K562 (cell line): ENCODE results near the gene HMGXB3. TPM values are rescaled to one million over a fixed set of nuclear protein-coding genes. Genes with fewer than 3 reads are reported as not detected.

Source experiments
- ATAC-seq: fragments of 200-7000 bp; cut with Tn5 transposase; 3 replicates; pipeline ENCODE4 v1.9.1; 2020; ENCODE audit warnings: moderate library complexity
- BruUV-seq: library from RNA; stranded (reverse); fragments of 400-500 nt; replicated peaks from 2 replicates; lab custom pipeline; 2021; lab: Mats Ljungman, UMichigan
- CTCF ChIA-PET: fragments of 300-600 bp; formaldehyde crosslinking; extraction: SDS; loops from one replicate; lab custom pipeline; 2021; ENCODE audit warnings: low intra/inter-chr PET ratio; lab: Yijun Ruan, JAX
- POLR2A ChIA-PET: fragments of 300-600, 350-650 bp; sonication (Branson Sonifier 250); formaldehyde crosslinking; extraction: SDS; loops from one replicate; lab custom pipeline; 2021; ENCODE audit warnings: antibody characterized with exemption, inconsistent platforms; lab: Yijun Ruan, JAX
- DNase-seq, 4 experiments: peaks; one replicate each; pipeline versions ENCODE4 v3.0.0 to v3.0.0-alpha.2; 2011 to 2018; ENCODE audit warnings: low spot score in 3 of 4, mixed read lengths in 3 of 4; ENCODE audit errors: extremely low read depth in 1 of 4
- FAIRE-seq: peaks from 2 replicates; lab custom pipeline; 2011; peaks lifted over from hg19 to GRCh38; lab: Jason Lieb, UNC
- H2AFZ ChIP-seq: 2 replicates; pipeline ENCODE4 v1.6.0; 2011; ENCODE audit warnings: low read depth, low read length, control low read depth, inconsistent platforms
- H3K27ac ChIP-seq: fragments of 200-600 bp; 3 replicates; pipeline ENCODE4 v1.8.0; 2011; ENCODE audit warnings: low read depth, mild to moderate bottlenecking, control low read depth, inconsistent platforms, low read length, moderate library complexity, mixed read lengths; ENCODE audit errors: extremely low read depth
- H3K27me3 ChIP-seq, 2 experiments: fragments of 300-600 bp in 1 of 2; 2 replicates in 1 of 2; 3 replicates in 1 of 2; pipeline versions ENCODE4 v1.6.0 to v1.8.0; 2011; ENCODE audit warnings: inconsistent platforms in 2 of 2, low read length in 2 of 2, mild to moderate bottlenecking in 1 of 2, mixed read lengths in 1 of 2, moderate library complexity in 1 of 2; ENCODE audit not compliant: control insufficient read depth in 2 of 2, insufficient read depth in 2 of 2
- H3K36me3 ChIP-seq: fragments of 300-600 bp; 3 replicates; pipeline ENCODE4 v1.8.0; 2011; ENCODE audit warnings: mild to moderate bottlenecking, low read length, inconsistent platforms; ENCODE audit not compliant: control insufficient read depth, insufficient read depth
- H3K4me1 ChIP-seq, 2 experiments: fragments of 200-600 bp in 1 of 2; replicated peaks in 1 of 2; 2 replicates in 1 of 2; 3 replicates in 1 of 2; pipeline versions ENCODE4 v1.5.1 to v1.8.0; 2011; ENCODE audit warnings: inconsistent platforms in 2 of 2, low read length in 2 of 2, mild to moderate bottlenecking in 1 of 2, mixed read lengths in 1 of 2, moderate library complexity in 1 of 2; ENCODE audit not compliant: control insufficient read depth in 2 of 2, insufficient read depth in 2 of 2
- H3K4me2 ChIP-seq: 2 replicates; pipeline ENCODE4 v1.6.1; 2011; ENCODE audit warnings: low read length, control low read depth, inconsistent platforms, mixed read lengths; ENCODE audit not compliant: insufficient read depth
- H3K4me3 ChIP-seq: fragments of 200-600 bp; sonication (generic), shearing (Covaris generic); 2 replicates; pipeline ENCODE4 v1.5.1; 2016; ENCODE audit warnings: control low read depth, inconsistent platforms
- H3K79me2 ChIP-seq: fragments of 200-600 bp; 3 replicates; pipeline ENCODE4 v1.8.0; 2011; ENCODE audit warnings: low read length, inconsistent platforms; ENCODE audit not compliant: control insufficient read depth, insufficient read depth
- H3K9ac ChIP-seq, 2 experiments: 2 replicates each; pipeline versions ENCODE4 v1.6.0 to v1.6.1; 2011; ENCODE audit warnings: low read depth in 2 of 2, low read length in 2 of 2, control low read depth in 1 of 2, inconsistent platforms in 1 of 2, mild to moderate bottlenecking in 1 of 2, mixed read lengths in 1 of 2; ENCODE audit not compliant: insufficient read depth in 1 of 2
- H3K9me1 ChIP-seq: one replicate; pipeline ENCODE4 v1.6.0; 2011; ENCODE audit warnings: inconsistent platforms, mild to moderate bottlenecking, low read length, moderate library complexity; ENCODE audit not compliant: control insufficient read depth, insufficient read depth
- H3K9me3 ChIP-seq: replicated peaks from 2 replicates; pipeline ENCODE4 v1.5.1; 2011; ENCODE audit warnings: low read depth, low read length, inconsistent platforms; ENCODE audit not compliant: control insufficient read depth, insufficient read depth
- H4K20me1 ChIP-seq: replicated peaks from 2 replicates; pipeline ENCODE4 v1.6.1; 2011; ENCODE audit warnings: low read length, inconsistent platforms, mixed read lengths; ENCODE audit not compliant: control insufficient read depth, insufficient read depth
- SMARCA4 ChIP-seq: fragments of 450-650 bp; IDR thresholded peaks from 2 replicates; pipeline ENCODE4 v1.6.1; 2016
- SMARCA5 ChIP-seq: fragments of 450-650 bp; IDR thresholded peaks from 2 replicates; pipeline ENCODE4 v1.6.1; 2016
- ZNF354B ChIP-seq: fragments of 250-450 bp; sonication (Bioruptor Pico); IDR thresholded peaks from 2 replicates; pipeline ENCODE4 v1.4.0; 2020
- ZNF507 ChIP-seq: conservative IDR thresholded peaks from 2 replicates; pipeline ENCODE4 v1.6.1; 2017; ENCODE audit warnings: missing genetic modification characterization, missing compliant biosample characterization
- in situ Hi-C: fragments of 300-500 bp; cut with MboI; formaldehyde crosslinking; loops from 4 replicates; pipeline ENCODE4 v1.15.0; 2018; ENCODE audit warnings: inconsistent platforms, mixed read lengths
- intact Hi-C: fragments of 100-400 bp; cut with micrococcal nuclease; formaldehyde crosslinking; loops from 2 replicates; pipeline ENCODE4 v1.14.2; 2022
- polyA plus RNA-seq, 8 experiments: library from polyadenylated mRNA; depleted of rRNA in 4 of 8; stranded (reverse) in 5 of 8; unstranded in 3 of 8; fragments of >200 nt; fragmentation: Nextera tagmentation in 2 of 8; fragmentation: Illumina TruSeq in 1 of 8; extraction: Ambion mirVana in 2 of 8; extraction: Trizol in 1 of 8; gene quantifications; 2 replicates each; pipeline versions ENCODE4 v1.2.1 to v1.2.3, GENCODE V29; 2011 to 2014; ENCODE audit warnings: inconsistent platforms in 1 of 8, missing spikeins in 1 of 8
- total RNA-seq, 7 experiments: library from RNA; depleted of rRNA in 6 of 7; stranded (reverse); fragments of >200 nt in 6 of 7; fragmentation: Illumina TruSeq in 2 of 7; extraction: Trizol in 2 of 7; gene quantifications; 2 replicates each; pipeline versions ENCODE4 v1.2.1 to v1.2.3, GENCODE V29; 2011 to 2021; ENCODE audit warnings: low replicate concordance in 1 of 7

HMGXB3 gene
- total and polyA plus RNA-seq, 9 of the 15 experiments (the other 6 are each of a cell fraction or from before 2014, with no cell fraction given) = 1.8 to 44.1 (median 32.2) TPM

GRCh38 chr5:150016537-150016936, 16.0 kb downstream of the HMGXB3 start:
- FAIRE-seq = no peak
- Histone ChIP-seq H3K4me1 (peaks cover 2 to 9% of the 10 kb centered on the region in 2 experiments; a peak in 2 of 5 replicates), H3K4me3 (no peak overlapping the region), H3K36me3 (peaks cover 99% of the 10 kb centered on the region), H3K9me3 (no peaks in the 10 kb centered on the region; the same call in 1 of the 2 replicates), H3K27me3 (no peaks in the 10 kb centered on the region)
- intact Hi-C loops = no loop called here
- POLR2A ChIA-PET = interaction anchor here (1.7 to 1.8 kb wide), 2 partner anchors 13 to 14 kb away, joined by 6 to 8 read pairs; no protein-coding TSS in a partner anchor
- peak; percentile 95 for TF ChIP-seq ZNF507 (tag)
- TF ChIP-seq ZNF354B (CRISPR knock-in tag) = 0 out of 2 replicates have a peak, but pooled peaks have one; percentile 66
- no peak for TF ChIP-seq SMARCA4
- 0 out of 2 replicates have a peak, but pooled peaks have one; percentile 17 for TF ChIP-seq SMARCA5
- TF ChIP-seq, all 486 proteins: peak for 3
- in situ Hi-C loops = no loop called here
- no peak for ATAC-seq
- DNase-seq = no peak
- Histone ChIP-seq H2AFZ (no peak overlapping the region), H3K79me2 (0 out of 3 replicates have a peak, but pooled peaks cover 6% of the 10 kb centered on the region), H3K9ac (no peak overlapping the region), H4K20me1 (no peaks in the 10 kb centered on the region), H3K27ac (no peak overlapping the region), H3K4me2 (no peak overlapping the region), H3K9me1 (no peaks in the 10 kb centered on the region)
- CTCF ChIA-PET = interaction anchor here (0.6 kb wide), 1 partner anchor 25 kb away, joined by 3 read pairs; no protein-coding TSS in a partner anchor
- BruUV-seq = no TSS peak
